Stimulated activated naive CD8-positive, alpha-beta T cell treated with anti-CD3 and anti-CD28 coated beads, Interleukin-15, Interleukin-2, amounts not matched to agents 100 U/mL and 50 U/mL, for 24 hours (primary cell): ENCODE data around the gene ZNF777.
"Not testable (repeated sequence)": the region's sequence is repeated elsewhere in the genome, so short reads cannot be mapped to it uniquely, and the experiment has no call there.

Experiments used
- ATAC-seq: fragments of 150-1000 bp; cut with Tn5 transposase; one replicate; pipeline ENCODE4 v1.10.0; 2021
- DNase-seq: peaks from one replicate; pipeline ENCODE4 v3.0.0; 2021

The ZNF777 gene

GRCh38 chr7:149460493-149461277 lies at the start of gene ZNF777:
ZNF777 (minus strand) TSS chr7:149461062; CDS start chr7:149456022, 5,040 bp downstream.
- DNase-seq (peak; percentile 77), ATAC-seq (peak; percentile 98)

GRCh38 chr7:149510248-149510647 lies 49.4 kb upstream of the ZNF777 start:
- DNase-seq: no peak

GRCh38 chr7:149509774-149510173 lies 48.9 kb upstream of the ZNF777 start:
- no peak for DNase-seq
- ATAC-seq: no peak

More at GRCh38 chr7:149510248-149510647, 49.4 kb upstream of the ZNF777 start:
- no peak for ATAC-seq

- ATAC-seq: no peak
- no peak for DNase-seq
These were observed 44.7 kb upstream of the ZNF777 start for GRCh38 chr7:149505551-149505950.

GRCh38 chr7:149501651-149502050 lies 40.8 kb upstream of the ZNF777 start:
- no peak for ATAC-seq
- no peak for DNase-seq

- ATAC-seq: no peak
- DNase-seq: no peak
These were observed 40.0 kb upstream of the ZNF777 start for GRCh38 chr7:149500910-149501309.

- ATAC-seq (no peak), DNase-seq (no peak)
These were observed 39.3 kb upstream of the ZNF777 start for GRCh38 chr7:149500201-149500600.

GRCh38 chr7:149498811-149499210 lies 37.9 kb upstream of the ZNF777 start:
- DNase-seq: no peak
- no peak for ATAC-seq

- DNase-seq (peak; percentile 86), ATAC-seq (peak; percentile 96)
These were observed 36.8 kb upstream of the ZNF777 start, which contains the start of gene ZNF746 for GRCh38 chr7:149497467-149498261. ZNF746 (minus strand) TSS chr7:149497809; CDS start chr7:149497536, 273 bp downstream.

GRCh38 chr7:149496642-149497391 lies 36.0 kb upstream of the ZNF777 start:
- DNase-seq (peak; percentile 58), ATAC-seq (peak; percentile 42)

- peak; percentile 29 for DNase-seq
- no peak for ATAC-seq
These were observed 35.2 kb upstream of the ZNF777 start for GRCh38 chr7:149495785-149496641.

GRCh38 chr7:149494738-149495368 lies 34.0 kb upstream of the ZNF777 start:
- ATAC-seq: no peak
- no peak for DNase-seq

GRCh38 chr7:149493975-149494374 lies 33.1 kb upstream of the ZNF777 start:
- not testable (repeated sequence) for ATAC-seq, DNase-seq

- DNase-seq (no peak), ATAC-seq (no peak)
These were observed 32.5 kb upstream of the ZNF777 start for GRCh38 chr7:149493366-149493765.

GRCh38 chr7:149490083-149490760 lies 29.4 kb upstream of the ZNF777 start:
- ATAC-seq: no peak
- no peak for DNase-seq

GRCh38 chr7:149489391-149490024 lies 28.6 kb upstream of the ZNF777 start:
- ATAC-seq: no peak
- no peak for DNase-seq

- DNase-seq (no peak), ATAC-seq (no peak)
These were observed 18.7 kb upstream of the ZNF777 start for GRCh38 chr7:149479568-149479967.

GRCh38 chr7:149478754-149479153 lies 17.9 kb upstream of the ZNF777 start:
- no peak for DNase-seq
- no peak for ATAC-seq

- DNase-seq: no peak
These were observed 16.9 kb upstream of the ZNF777 start for GRCh38 chr7:149477494-149478443.

More at GRCh38 chr7:149477494-149478443, 16.9 kb upstream of the ZNF777 start:
- ATAC-seq: no peak
